HepG2 (cell line): ENCODE data around the gene RRAS. TPM values are rescaled to one million over a fixed set of nuclear protein-coding genes. Genes with fewer than 3 reads are reported as not detected.

Source experiments
- AGO1 ChIP-seq: fragments of 200-400 bp; formaldehyde crosslinking; IDR thresholded peaks from 2 replicates; pipeline ENCODE4 v1.6.1; 2017; ENCODE audit warnings: mild to moderate bottlenecking, low read depth, low read length, moderate library complexity; ENCODE audit not compliant: poor library complexity, severe bottlenecking
- BCL6 ChIP-seq: IDR thresholded peaks from 2 replicates; pipeline ENCODE4 v1.6.1; 2016; ENCODE audit warnings: missing genetic modification reagents, missing compliant biosample characterization
- CREBL2 ChIP-seq: sonication (generic); formaldehyde crosslinking; IDR thresholded peaks from 2 replicates; pipeline ENCODE4 v1.8.1; 2023; ENCODE audit warnings: missing genetic modification reagents, mild to moderate bottlenecking, borderline replicate concordance
- DRAP1 ChIP-seq: IDR thresholded peaks from 2 replicates; pipeline ENCODE4 v1.6.1; 2016; ENCODE audit warnings: missing genetic modification reagents, missing compliant biosample characterization
- MBNL3 ChIP-seq: fragments of 250-450 bp; sonication (Bioruptor Pico); conservative IDR thresholded peaks from 2 replicates; pipeline ENCODE4 v1.8.0; 2022; ENCODE audit warnings: mild to moderate bottlenecking, inconsistent platforms
- NBN ChIP-seq: fragments of 450-650 bp; conservative IDR thresholded peaks from 2 replicates; pipeline ENCODE4 v1.6.1; 2017
- NFRKB ChIP-seq: fragments of 450-650 bp; IDR thresholded peaks from 2 replicates; pipeline ENCODE4 v1.6.1; 2017
- NFYC ChIP-seq: IDR thresholded peaks from 2 replicates; pipeline ENCODE4 v1.6.1; 2016; ENCODE audit warnings: missing genetic modification reagents, missing compliant biosample characterization
- PCBP1 ChIP-seq: fragments of 200-400 bp; formaldehyde crosslinking; IDR thresholded peaks from 2 replicates; pipeline ENCODE4 v1.6.1; 2017; ENCODE audit warnings: mild to moderate bottlenecking, low read depth, low read length, borderline replicate concordance
- PRDM15 ChIP-seq: sonication (generic); formaldehyde crosslinking; IDR thresholded peaks from 2 replicates; pipeline ENCODE4 v1.4.0; 2020; ENCODE audit warnings: missing genetic modification reagents
- SP1 ChIP-seq, 2 experiments: fragments of 450-650 bp in 1 of 2; sonication (generic) in 1 of 2; formaldehyde crosslinking in 1 of 2; IDR thresholded peaks; 2 replicates each; pipeline versions ENCODE4 v1.4.0 to v1.6.1; 2016 to 2020; ENCODE audit warnings: missing genetic modification reagents in 1 of 2
- ZNF10 ChIP-seq: sonication (generic); formaldehyde crosslinking; IDR thresholded peaks from 2 replicates; pipeline ENCODE4 v1.4.0; 2020; ENCODE audit warnings: mild to moderate bottlenecking, low read depth, missing genetic modification reagents, borderline replicate concordance
- ZNF33B ChIP-seq: sonication (generic); formaldehyde crosslinking; IDR thresholded peaks from 2 replicates; pipeline ENCODE4 v1.5.1; 2020; ENCODE audit warnings: mild to moderate bottlenecking, missing genetic modification reagents
- ZNF646 ChIP-seq: sonication (generic); formaldehyde crosslinking; IDR thresholded peaks from 2 replicates; pipeline ENCODE4 v1.9.0; 2021; ENCODE audit warnings: mild to moderate bottlenecking, missing genetic modification reagents
- ZNF687 ChIP-seq: sonication (generic); formaldehyde crosslinking; IDR thresholded peaks from 2 replicates; pipeline ENCODE4 v1.5.1; 2020; ENCODE audit warnings: mild to moderate bottlenecking, missing genetic modification reagents, moderate library complexity
- polyA plus RNA-seq, 8 experiments: library from polyadenylated mRNA; depleted of rRNA in 3 of 8; stranded (reverse) in 7 of 8; unstranded in 1 of 8; fragments of >200 nt; fragmentation: Illumina TruSeq in 4 of 8; extraction: Trizol in 4 of 8; gene quantifications; 2 replicates each; pipeline versions ENCODE4 v1.2.1 to v1.2.3, GENCODE V29; 2011 to 2016; ENCODE audit warnings: low read depth in 4 of 8, missing spikeins in 1 of 8, mixed read lengths in 1 of 8; ENCODE audit not compliant: insufficient read depth in 1 of 8
- total RNA-seq, 5 experiments: library from RNA; depleted of rRNA; stranded (reverse); fragments of >200 nt; fragmentation: Illumina TruSeq; extraction: Trizol; gene quantifications; 2 replicates each; pipeline ENCODE4 v1.2.3, GENCODE V29; 2016; ENCODE audit warnings: low read depth in 1 of 5

The RRAS gene
- total and polyA plus RNA-seq, 2 of the 13 experiments (the other 11 are each of a cell fraction or from before 2014, with no cell fraction given): 1.5 to 12.0 TPM

GRCh38 chr19:49676784-49677230, 36.9 kb upstream of the RRAS start (continued):
- TF ChIP-seq BCL6: no peak
- no peak for TF ChIP-seq NBN
- no peak for TF ChIP-seq ZNF10 (CRISPR knock-in tag)
- peak; percentile 6 for TF ChIP-seq SP1 (IDR thresholded peaks at IDR 0.05)
- TF ChIP-seq SP1 (CRISPR knock-in tag; IDR thresholded peaks at IDR 0.05): peak; percentile 65
- no peak for TF ChIP-seq AGO1
- no peak for TF ChIP-seq ZNF687 (CRISPR knock-in tag)
- no peak for TF ChIP-seq CREBL2 (CRISPR knock-in tag)
- TF ChIP-seq PCBP1: peak; percentile 29; the same call in 1 of the 2 replicates
- peak; percentile 86 for TF ChIP-seq NFYC (CRISPR knock-in tag)
- no peak for TF ChIP-seq ZNF33B
- no peak for TF ChIP-seq ZNF646 (CRISPR knock-in tag)
- TF ChIP-seq DRAP1: peak; percentile 98
- no peak for TF ChIP-seq MBNL3
- TF ChIP-seq PRDM15 (CRISPR knock-in tag): no peak
- TF ChIP-seq NFRKB: no peak
